ENCODE measurements around the gene CLEC2D. TPM values are rescaled to one million over a fixed set of nuclear protein-coding genes. Genes with fewer than 3 reads are reported as not detected.
A peak's percentile ranks its signal among the peaks of the same experiment; 100 is the strongest.
"Not testable (repeated sequence)": the region's sequence is repeated elsewhere in the genome, so short reads cannot be mapped to it uniquely, and the experiment has no call there.

CLEC2D gene
- total RNA-seq, 2 donors from 2014 or later, result 19.3 to 21.5 TPM

DNA sequence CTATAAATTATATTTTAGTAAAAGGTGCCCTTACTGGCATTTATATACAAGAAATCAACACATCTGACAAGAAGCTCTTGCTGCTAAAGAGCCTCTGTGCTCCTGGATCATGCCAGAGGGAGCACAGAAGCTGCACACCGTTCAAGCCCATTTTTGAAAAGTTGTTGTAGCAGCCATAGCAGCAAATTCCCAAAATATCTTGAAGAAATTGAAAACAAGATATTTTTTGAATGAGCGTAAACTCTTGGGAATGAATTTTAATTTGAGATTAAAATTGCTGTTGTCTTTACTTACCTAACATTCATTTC lies 540 bp upstream of the CLEC2D start:
- TF ChIP-seq, protein P1, sequence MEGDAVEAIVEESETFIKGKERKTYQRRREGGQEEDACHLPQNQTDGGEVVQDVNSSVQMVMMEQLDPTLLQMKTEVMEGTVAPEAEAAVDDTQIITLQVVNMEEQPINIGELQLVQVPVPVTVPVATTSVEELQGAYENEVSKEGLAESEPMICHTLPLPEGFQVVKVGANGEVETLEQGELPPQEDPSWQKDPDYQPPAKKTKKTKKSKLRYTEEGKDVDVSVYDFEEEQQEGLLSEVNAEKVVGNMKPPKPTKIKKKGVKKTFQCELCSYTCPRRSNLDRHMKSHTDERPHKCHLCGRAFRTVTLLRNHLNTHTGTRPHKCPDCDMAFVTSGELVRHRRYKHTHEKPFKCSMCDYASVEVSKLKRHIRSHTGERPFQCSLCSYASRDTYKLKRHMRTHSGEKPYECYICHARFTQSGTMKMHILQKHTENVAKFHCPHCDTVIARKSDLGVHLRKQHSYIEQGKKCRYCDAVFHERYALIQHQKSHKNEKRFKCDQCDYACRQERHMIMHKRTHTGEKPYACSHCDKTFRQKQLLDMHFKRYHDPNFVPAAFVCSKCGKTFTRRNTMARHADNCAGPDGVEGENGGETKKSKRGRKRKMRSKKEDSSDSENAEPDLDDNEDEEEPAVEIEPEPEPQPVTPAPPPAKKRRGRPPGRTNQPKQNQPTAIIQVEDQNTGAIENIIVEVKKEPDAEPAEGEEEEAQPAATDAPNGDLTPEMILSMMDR (conservative IDR thresholded peaks at IDR 0.05), result no peak
- no peak for DNase-seq
- Mint-ChIP-seq H3K9me3 (no peaks in the 10 kb centered on the region), H3K36me3 (ENCODE audit: low read depth) (peaks cover 46% of the 10 kb centered on the region), H3K4me1 (peaks cover 10% of the 10 kb centered on the region), H3K4me3 (no peak overlapping the region), H3K27me3 (ENCODE audit: insufficient read depth) (no peaks in the 10 kb centered on the region), H3K27ac (no peak overlapping the region)
- H3K4me1 ChIP-seq (ENCODE audit: control insufficient read depth, insufficient read depth, low read length), result no peaks in the 10 kb centered on the region
- peaks cover 9% of the 10 kb centered on the region for H3K36me3 ChIP-seq (ENCODE audit: control insufficient read depth, insufficient read depth, low read length)
- no peaks in the 10 kb centered on the region for H3K9me3 ChIP-seq (ENCODE audit: control insufficient read depth, low read length)
- no peak overlapping the region for H3K4me3 ChIP-seq (ENCODE audit: low read length)
- 78 to 100% methylated on average over 1 of the region's 2 CpGs for WGBS, 2 experiments (ENCODE audit: insufficient coverage in 1 of 2, insufficient read length in 1 of 2)
- no peak overlapping the region for H3K27ac ChIP-seq (ENCODE audit: low read depth, low read length)
- H3K27me3 ChIP-seq (ENCODE audit: control insufficient read depth, insufficient read depth, low read length, poor library complexity, severe bottlenecking), result no peaks in the 10 kb centered on the region
- no peak overlapping the region for H3K9ac ChIP-seq (ENCODE audit: extremely low read depth, low read length, poor library complexity, severe bottlenecking)

DNA sequence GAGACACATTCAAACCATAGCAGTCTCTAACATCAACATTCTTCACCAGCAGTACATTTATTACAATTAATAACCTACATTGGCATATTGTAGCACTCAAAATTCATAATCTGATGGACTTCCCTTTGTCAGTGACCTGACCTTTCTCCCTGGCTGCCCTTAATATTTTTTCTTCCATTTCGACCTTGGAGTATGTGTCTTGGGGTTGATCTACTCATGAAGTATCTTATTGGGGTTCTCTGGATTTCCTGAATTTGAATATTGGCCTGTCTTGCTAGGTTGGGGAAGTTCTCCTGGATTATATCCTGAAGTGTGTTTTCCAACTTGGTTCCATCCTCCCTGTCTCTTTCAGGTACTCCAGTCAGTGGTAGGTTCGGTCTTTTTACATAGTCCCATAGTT lies 2.8 kb downstream of the CLEC2D start:
- H3K4me1 ChIP-seq (ENCODE audit: control insufficient read depth, insufficient read depth, low read length); H3K36me3 ChIP-seq (ENCODE audit: control insufficient read depth, insufficient read depth, low read length); H3K27me3 ChIP-seq (ENCODE audit: control insufficient read depth, insufficient read depth, low read length, poor library complexity, severe bottlenecking); H3K27ac Mint-ChIP-seq; DNase-seq; H3K27me3 Mint-ChIP-seq (ENCODE audit: insufficient read depth); H3K4me3 Mint-ChIP-seq; H3K9ac ChIP-seq (ENCODE audit: extremely low read depth, low read length, poor library complexity, severe bottlenecking); H3K9me3 Mint-ChIP-seq; H3K4me3 ChIP-seq (ENCODE audit: low read length); H3K27ac ChIP-seq (ENCODE audit: low read depth, low read length); H3K9me3 ChIP-seq (ENCODE audit: control insufficient read depth, low read length): not testable (repeated sequence)
- 86 to 92% methylated on average over 1 to 2 of the region's 2 CpGs for WGBS, 2 experiments (ENCODE audit: insufficient coverage in 1 of 2, insufficient read length in 1 of 2)
- H3K36me3 Mint-ChIP-seq (ENCODE audit: low read depth), result peaks cover 40% of the 10 kb centered on the region
- H3K4me1 Mint-ChIP-seq, result peaks cover 12% of the 10 kb centered on the region

DNA sequence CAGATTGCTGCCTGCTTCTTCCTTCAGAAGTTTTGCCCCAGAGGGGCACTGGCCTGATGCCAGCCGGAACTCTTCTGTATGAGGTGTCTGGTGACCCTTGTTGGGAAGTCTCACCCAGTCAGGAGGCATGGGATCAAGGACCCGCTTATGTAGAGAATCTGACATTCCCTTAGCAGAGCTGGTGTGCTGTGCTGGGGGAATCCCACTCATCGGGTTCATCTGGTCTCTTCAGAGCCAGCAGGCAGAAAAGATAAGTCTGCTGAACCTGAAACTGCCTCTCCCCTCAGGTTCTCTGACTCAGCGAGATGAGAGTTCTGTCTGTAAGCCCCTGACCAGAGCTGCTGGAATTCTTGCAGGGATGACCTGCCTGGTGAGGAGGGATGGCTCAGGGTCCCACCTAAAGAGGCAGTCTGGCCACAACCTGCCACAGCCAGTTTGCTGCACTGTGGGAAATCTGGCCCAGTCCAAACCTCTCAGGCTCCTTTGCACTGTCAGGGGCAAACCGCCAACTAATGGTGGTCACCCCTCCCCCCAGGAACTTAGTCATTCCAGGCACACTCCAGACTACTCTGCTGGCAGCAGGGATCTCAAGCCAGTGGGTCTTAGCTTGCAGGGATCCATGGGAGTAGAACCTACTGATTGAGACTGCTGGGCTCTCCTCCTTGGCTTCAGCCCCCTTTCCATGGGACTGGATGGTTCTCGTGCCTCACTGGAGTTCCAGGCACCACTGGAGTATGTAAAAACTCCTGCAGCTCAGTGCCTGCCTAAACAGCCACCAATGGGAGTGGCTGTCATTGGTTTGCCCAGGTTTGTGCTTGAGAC lies 4.1 kb downstream of the CLEC2D start:
- H3K9me3 ChIP-seq (ENCODE audit: control insufficient read depth, low read length), result no peaks in the 10 kb centered on the region
- no peaks in the 10 kb centered on the region for H3K36me3 ChIP-seq (ENCODE audit: control insufficient read depth, insufficient read depth, low read length)
- Mint-ChIP-seq H3K27me3 (ENCODE audit: insufficient read depth) (no peaks in the 10 kb centered on the region), H3K36me3 (ENCODE audit: low read depth) (peaks cover 39% of the 10 kb centered on the region), H3K9me3 (no peaks in the 10 kb centered on the region), H3K4me1 (peaks cover 12% of the 10 kb centered on the region), H3K27ac (peak overlapping the region; percentile 49), H3K4me3 (no peak overlapping the region)
- TF ChIP-seq, protein P1 (conservative IDR thresholded peaks at IDR 0.05), result no peak
- peak; percentile 80 for DNase-seq
- H3K27ac ChIP-seq (ENCODE audit: low read depth, low read length), result no peak overlapping the region
- no peaks in the 10 kb centered on the region for H3K4me1 ChIP-seq (ENCODE audit: control insufficient read depth, insufficient read depth, low read length)
- no peak overlapping the region for H3K9ac ChIP-seq (ENCODE audit: extremely low read depth, low read length, poor library complexity, severe bottlenecking)
- WGBS, 2 experiments (ENCODE audit: insufficient coverage in 1 of 2, insufficient read length in 1 of 2), result 86 to 92% methylated on average over 2 to 6 of the region's 6 CpGs
- H3K27me3 ChIP-seq (ENCODE audit: control insufficient read depth, insufficient read depth, low read length, poor library complexity, severe bottlenecking), result no peaks in the 10 kb centered on the region
- H3K4me3 ChIP-seq (ENCODE audit: low read length), result no peak overlapping the region

DNA sequence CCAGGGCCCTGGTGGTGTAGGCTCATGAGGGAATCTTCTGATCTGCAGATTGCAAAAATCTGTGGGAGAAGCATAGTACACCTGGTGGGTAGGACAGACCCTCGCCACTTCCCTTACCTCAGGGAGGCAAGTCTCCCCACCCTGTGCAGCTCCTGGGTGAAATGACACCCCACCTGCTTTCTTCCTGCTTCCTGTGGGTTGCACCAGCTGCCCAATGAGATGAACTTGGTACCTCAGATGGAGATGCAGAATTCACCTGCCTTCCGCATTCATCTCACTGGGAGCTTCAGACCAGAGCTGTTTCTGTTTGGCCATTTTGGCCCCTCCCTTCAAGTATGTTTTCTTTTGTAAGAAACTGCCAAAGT lies 4.7 kb downstream of the CLEC2D start:
- Mint-ChIP-seq H3K27ac (no peak overlapping the region), H3K36me3 (ENCODE audit: low read depth) (peaks cover 39% of the 10 kb centered on the region), H3K4me1 (peaks cover 12% of the 10 kb centered on the region), H3K4me3 (no peak overlapping the region), H3K27me3 (ENCODE audit: insufficient read depth) (no peaks in the 10 kb centered on the region), H3K9me3 (no peaks in the 10 kb centered on the region)
- TF ChIP-seq, protein P1 (conservative IDR thresholded peaks at IDR 0.05), result no peak
- 92 to 93% methylated on average over 2 of the region's 2 CpGs for WGBS, 2 experiments (ENCODE audit: insufficient coverage in 1 of 2, insufficient read length in 1 of 2)
- Histone ChIP-seq H3K4me1 (ENCODE audit: control insufficient read depth, insufficient read depth, low read length) (no peaks in the 10 kb centered on the region), H3K27me3 (ENCODE audit: control insufficient read depth, insufficient read depth, low read length, poor library complexity, severe bottlenecking) (no peaks in the 10 kb centered on the region), H3K36me3 (ENCODE audit: control insufficient read depth, insufficient read depth, low read length) (no peaks in the 10 kb centered on the region), H3K9me3 (ENCODE audit: control insufficient read depth, low read length) (no peaks in the 10 kb centered on the region), H3K4me3 (ENCODE audit: low read length) (no peak overlapping the region), H3K9ac (ENCODE audit: extremely low read depth, low read length, poor library complexity, severe bottlenecking) (no peak overlapping the region), H3K27ac (ENCODE audit: low read depth, low read length) (no peak overlapping the region)
- DNase-seq, result no peak

DNA sequence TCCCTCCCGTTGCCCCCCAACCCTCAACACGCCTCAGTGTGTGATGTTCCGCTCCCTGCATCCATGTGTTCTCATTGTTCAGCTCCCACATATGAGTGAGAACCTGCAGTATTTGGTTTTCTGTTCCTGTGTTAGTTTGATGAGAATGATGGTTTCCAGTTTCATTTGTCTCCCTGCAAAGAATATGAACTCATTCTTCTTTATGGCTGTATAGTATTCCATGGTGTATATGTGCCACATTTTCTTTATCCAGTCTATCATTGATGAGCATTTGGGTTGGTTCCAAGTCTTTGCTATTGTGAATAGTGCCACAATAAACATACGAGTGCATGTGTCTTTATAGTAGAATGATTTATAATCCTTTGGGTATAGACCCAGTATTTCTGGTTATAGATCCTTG lies 13.0 kb downstream of the CLEC2D start:
- Mint-ChIP-seq H3K36me3 (ENCODE audit: low read depth) (peaks cover 49% of the 10 kb centered on the region), H3K9me3 (peaks cover 15% of the 10 kb centered on the region)
- 99% methylated on average over 4 of the region's 4 CpGs; no CpG with 5 or more reads in 1 of the 2 experiments for WGBS, 2 experiments (ENCODE audit: insufficient coverage in 1 of 2, insufficient read length in 1 of 2)
- H3K27me3 Mint-ChIP-seq (ENCODE audit: insufficient read depth); H3K4me3 Mint-ChIP-seq; H3K4me3 ChIP-seq (ENCODE audit: low read length); H3K4me1 ChIP-seq (ENCODE audit: control insufficient read depth, insufficient read depth, low read length); H3K27ac ChIP-seq (ENCODE audit: low read depth, low read length); H3K27ac Mint-ChIP-seq; DNase-seq; H3K27me3 ChIP-seq (ENCODE audit: control insufficient read depth, insufficient read depth, low read length, poor library complexity, severe bottlenecking); H3K4me1 Mint-ChIP-seq; H3K9ac ChIP-seq (ENCODE audit: extremely low read depth, low read length, poor library complexity, severe bottlenecking): not testable (repeated sequence)
- peaks cover 12% of the 10 kb centered on the region for H3K36me3 ChIP-seq (ENCODE audit: control insufficient read depth, insufficient read depth, low read length)
- H3K9me3 ChIP-seq (ENCODE audit: control insufficient read depth, low read length), result peaks cover 15% of the 10 kb centered on the region
